ENCODE data around the gene RNF11.

RNF11 gene

GRCh38 chr1:51235673-51236530, at the start of gene RNF11:
Gene RNF11, plus strand, starts transcription at chr1:51236273. Its CDS starts 484 bp downstream, at chr1:51236757.
- H3K27me3 Mint-ChIP-seq = peaks cover 5 to 12% of the 10 kb centered on the region in 2 donors
- H3K36me3 Mint-ChIP-seq = peaks cover 0 to 10% of the 10 kb centered on the region in 2 donors
- DNase-seq = peak; percentile 86
- H3K4me3 Mint-ChIP-seq = peak within 1 kb of the TSS; percentile 84 to 91
- H3K9me3 Mint-ChIP-seq = no peaks in the 10 kb centered on the region
- ATAC-seq (replicated peaks) = peak; percentile 82 to 87
- peak within 1 kb of the TSS; percentile 89 for H3K27ac Mint-ChIP-seq
- peaks cover 23 to 33% of the 10 kb centered on the region in 2 donors for H3K4me1 Mint-ChIP-seq

GRCh38 chr1:51188230-51188629, 47.8 kb upstream of the RNF11 start:
- DNase-seq = no peak
- Mint-ChIP-seq H3K4me1 (no peaks in the 10 kb centered on the region), H3K9me3 (no peaks in the 10 kb centered on the region), H3K4me3 (no peak overlapping the region), H3K36me3 (no peaks in the 10 kb centered on the region), H3K27ac (no peak overlapping the region), H3K27me3 (no peaks in the 10 kb centered on the region)
- no peak for ATAC-seq (replicated peaks)

- Mint-ChIP-seq H3K4me3 (no peak overlapping the region), H3K27me3 (no peaks in the 10 kb centered on the region), H3K9me3 (no peaks in the 10 kb centered on the region), H3K27ac (no peak overlapping the region), H3K4me1 (no peaks in the 10 kb centered on the region), H3K36me3 (no peaks in the 10 kb centered on the region)
- peak; percentile 5 for DNase-seq
- ATAC-seq (replicated peaks) = no peak
Observed at GRCh38 chr1:51189421-51190073, 46.5 kb upstream of the RNF11 start.

DNA sequence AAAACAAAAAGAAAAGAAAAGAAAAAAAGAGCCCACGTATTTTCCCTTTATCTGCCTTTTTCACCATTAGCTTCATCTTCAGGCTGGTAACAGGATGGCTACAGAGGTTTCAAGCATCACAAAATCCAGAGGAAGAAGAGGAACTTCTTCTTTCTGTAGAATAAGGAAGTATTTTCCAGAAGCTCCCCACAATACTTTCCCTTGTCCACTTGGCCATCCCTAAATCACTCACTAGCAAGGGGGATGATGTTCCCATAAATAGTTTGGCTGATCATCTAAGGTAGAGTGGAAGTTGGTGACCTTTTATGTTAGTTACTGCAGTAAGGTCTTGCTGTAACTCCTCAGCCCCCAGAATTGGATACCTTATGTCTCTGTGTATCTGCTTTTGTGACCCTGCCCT, 45.1 kb upstream of the RNF11 start:
- ATAC-seq (replicated peaks) = no peak
- no peak for DNase-seq
- Mint-ChIP-seq H3K27me3 (peaks cover 0 to under 1% of the 10 kb centered on the region in 2 donors), H3K4me3 (no peak overlapping the region), H3K9me3 (no peaks in the 10 kb centered on the region), H3K36me3 (no peaks in the 10 kb centered on the region), H3K4me1 (no peaks in the 10 kb centered on the region), H3K27ac (no peak overlapping the region)

DNA sequence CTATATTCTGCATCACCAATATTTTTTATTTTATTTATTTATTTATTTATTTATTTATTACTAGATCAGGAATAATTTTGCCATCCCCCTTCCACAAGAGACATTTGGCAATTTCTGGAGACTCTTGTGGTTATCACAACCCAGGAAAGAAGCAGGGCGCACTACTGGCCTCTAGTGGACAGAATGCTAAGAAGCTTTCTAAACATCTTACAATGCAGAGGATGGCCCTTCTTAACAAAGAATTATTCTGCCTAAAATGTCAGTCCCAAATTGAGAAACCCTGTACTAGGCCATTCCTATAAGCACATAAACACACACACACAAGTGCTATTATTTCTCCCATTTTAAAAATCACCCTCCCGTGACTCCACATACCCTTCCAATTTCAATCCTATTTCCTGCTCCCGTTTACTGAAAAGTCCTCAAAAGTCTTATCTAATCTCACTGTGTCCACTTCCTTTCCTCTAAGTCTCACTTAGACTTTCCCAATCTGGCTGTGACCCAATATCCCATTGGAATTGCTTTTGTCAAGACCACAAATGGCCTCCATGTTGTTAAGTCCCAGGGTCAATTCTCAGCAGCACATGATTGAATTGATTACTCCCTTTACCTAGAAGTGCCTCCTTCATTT, 43.7 kb upstream of the RNF11 start:
- ATAC-seq (replicated peaks) (peak; percentile 51 to 61), DNase-seq (peak; percentile 8)
- no peak overlapping the region for H3K4me3 Mint-ChIP-seq
- H3K36me3 Mint-ChIP-seq = no peaks in the 10 kb centered on the region
- H3K9me3 Mint-ChIP-seq = no peaks in the 10 kb centered on the region
- H3K27me3 Mint-ChIP-seq = peaks cover 0 to 4% of the 10 kb centered on the region in 2 donors
- no peaks in the 10 kb centered on the region for H3K4me1 Mint-ChIP-seq
- H3K27ac Mint-ChIP-seq = no peak overlapping the region

- ATAC-seq (replicated peaks) = no peak
- Mint-ChIP-seq H3K4me1 (no peaks in the 10 kb centered on the region), H3K27ac (no peak overlapping the region), H3K9me3 (no peaks in the 10 kb centered on the region), H3K36me3 (no peaks in the 10 kb centered on the region), H3K27me3 (peaks cover 0 to 4% of the 10 kb centered on the region in 2 donors), H3K4me3 (no peak overlapping the region)
- DNase-seq = no peak
Observed at GRCh38 chr1:51193564-51193963, 42.5 kb upstream of the RNF11 start.

DNA sequence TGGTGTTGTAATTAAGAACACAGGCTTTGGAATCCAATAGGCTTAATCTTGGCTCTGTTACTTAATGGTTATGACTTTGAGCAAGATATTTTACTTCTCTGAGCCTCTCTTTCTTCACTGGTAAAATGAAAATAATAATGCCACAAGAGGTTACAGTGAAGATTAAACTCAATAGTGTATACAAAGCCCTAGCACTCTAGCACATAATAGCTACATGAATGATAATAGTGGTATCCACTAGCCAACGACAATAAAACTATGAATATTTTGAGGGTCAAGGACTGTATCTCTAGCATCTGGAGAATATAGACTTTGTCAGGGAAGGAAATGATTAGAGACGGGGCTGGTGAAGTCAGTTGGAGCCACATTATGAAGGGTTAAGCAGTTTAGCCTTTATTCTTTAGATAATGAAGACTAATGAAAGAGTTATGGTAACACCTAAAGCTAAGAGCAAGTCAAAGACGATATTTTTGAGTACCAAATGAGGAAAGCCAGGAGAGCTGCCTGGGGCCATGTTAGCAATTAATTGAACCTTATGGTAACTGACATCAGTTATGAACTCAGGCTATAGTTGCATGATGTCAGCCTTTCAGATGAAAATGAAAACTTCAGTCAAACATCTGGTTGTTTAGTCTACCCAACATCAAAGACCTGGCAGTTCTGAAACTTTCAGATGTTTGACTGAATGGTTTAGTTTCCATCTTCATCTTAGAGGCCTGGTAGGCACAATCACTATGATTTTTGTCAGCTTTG, 32.8 kb upstream of the RNF11 start:
- Mint-ChIP-seq H3K36me3 (no peaks in the 10 kb centered on the region), H3K27ac (no peak overlapping the region), H3K9me3 (no peaks in the 10 kb centered on the region), H3K4me1 (no peaks in the 10 kb centered on the region), H3K27me3 (no peaks in the 10 kb centered on the region), H3K4me3 (no peak overlapping the region)
- ATAC-seq (replicated peaks) (no peak), DNase-seq (no peak)

DNA sequence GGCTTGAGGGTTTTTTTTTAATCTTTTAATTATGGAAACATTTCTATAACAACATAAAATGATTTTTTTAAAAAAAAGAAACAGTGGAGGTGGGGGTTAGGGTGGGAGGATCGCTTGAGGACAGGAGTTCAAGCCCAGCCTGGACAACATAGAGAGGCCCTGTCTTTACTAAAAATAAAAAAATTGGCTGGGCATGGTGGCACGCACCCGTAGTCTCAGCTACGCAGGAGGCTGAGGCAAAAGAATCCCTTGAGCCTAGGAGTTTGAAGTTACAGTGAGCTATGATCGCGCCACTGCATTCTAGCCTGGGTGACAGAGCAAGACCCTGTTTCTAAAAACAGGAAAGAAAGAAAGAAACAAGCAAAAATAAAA, 32.2 kb upstream of the RNF11 start:
- no peaks in the 10 kb centered on the region for H3K4me1 Mint-ChIP-seq
- H3K9me3 Mint-ChIP-seq = no peaks in the 10 kb centered on the region
- DNase-seq (no peak), ATAC-seq (replicated peaks) (no peak)
- no peak overlapping the region for H3K27ac Mint-ChIP-seq
- no peak overlapping the region for H3K4me3 Mint-ChIP-seq
- no peaks in the 10 kb centered on the region for H3K27me3 Mint-ChIP-seq
- no peaks in the 10 kb centered on the region for H3K36me3 Mint-ChIP-seq

- no peaks in the 10 kb centered on the region for H3K27me3 Mint-ChIP-seq
- H3K9me3 Mint-ChIP-seq = no peaks in the 10 kb centered on the region
- H3K36me3 Mint-ChIP-seq = no peaks in the 10 kb centered on the region
- H3K27ac Mint-ChIP-seq = no peak overlapping the region
- DNase-seq = no peak
- H3K4me3 Mint-ChIP-seq = no peak overlapping the region
- no peak for ATAC-seq (replicated peaks)
- peaks cover 6 to 8% of the 10 kb centered on the region in 2 donors for H3K4me1 Mint-ChIP-seq
Observed at GRCh38 chr1:51210055-51210454, 26.0 kb upstream of the RNF11 start.

DNA sequence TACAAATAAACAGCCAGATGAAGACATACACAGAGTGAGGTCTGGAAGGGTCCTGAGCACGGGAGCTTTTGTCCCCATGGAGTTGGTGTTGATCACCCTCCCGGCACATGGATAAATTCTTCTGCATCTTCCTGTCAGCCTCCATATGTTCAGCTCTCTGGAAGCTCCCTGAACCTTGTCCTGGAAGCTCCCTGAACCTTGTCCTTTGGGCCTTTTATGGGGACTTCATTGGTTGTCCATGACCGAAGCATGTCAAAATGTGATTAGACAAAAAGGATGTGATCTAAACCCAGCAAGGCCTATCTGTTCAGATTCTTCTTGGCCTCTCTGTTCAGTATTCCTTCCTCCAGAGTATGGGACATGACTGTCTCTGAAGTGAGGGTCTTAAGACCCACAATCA, 25.4 kb upstream of the RNF11 start:
- Mint-ChIP-seq H3K27me3 (no peaks in the 10 kb centered on the region), H3K36me3 (no peaks in the 10 kb centered on the region), H3K4me1 (peaks cover 9 to 14% of the 10 kb centered on the region in 2 donors), H3K27ac (no peak overlapping the region), H3K4me3 (no peak overlapping the region), H3K9me3 (no peaks in the 10 kb centered on the region)
- no peak for DNase-seq
- ATAC-seq (replicated peaks) = no peak

GRCh38 chr1:51214615-51215131, 21.4 kb upstream of the RNF11 start:
- H3K36me3 Mint-ChIP-seq = no peaks in the 10 kb centered on the region
- DNase-seq (no peak), ATAC-seq (replicated peaks) (peak; percentile 72 to 77)
- H3K4me1 Mint-ChIP-seq = peaks cover 12 to 19% of the 10 kb centered on the region in 2 donors
- no peaks in the 10 kb centered on the region for H3K9me3 Mint-ChIP-seq
- H3K4me3 Mint-ChIP-seq = no peak overlapping the region
- H3K27ac Mint-ChIP-seq = no peak overlapping the region
- H3K27me3 Mint-ChIP-seq = no peaks in the 10 kb centered on the region

DNA sequence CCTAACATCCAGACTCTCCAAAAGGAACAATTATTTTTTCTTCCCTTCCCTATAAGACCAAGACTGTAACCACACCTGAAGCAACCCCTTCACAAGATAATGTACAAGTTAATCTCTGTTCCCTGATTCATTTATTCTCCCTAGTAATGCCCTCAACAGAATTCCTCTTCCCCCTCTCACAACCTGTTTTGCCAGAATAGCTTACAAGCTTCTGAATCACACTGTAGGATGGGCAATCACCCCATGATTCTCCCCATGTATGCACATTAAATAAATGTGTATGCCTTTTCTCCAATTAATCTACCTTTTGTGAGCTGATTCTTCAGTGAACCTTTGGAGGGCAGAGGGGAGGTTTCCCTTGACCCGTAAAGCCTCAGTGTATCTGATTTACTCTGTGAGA, 20.9 kb upstream of the RNF11 start:
- no peaks in the 10 kb centered on the region for H3K36me3 Mint-ChIP-seq
- DNase-seq = no peak
- H3K27me3 Mint-ChIP-seq = no peaks in the 10 kb centered on the region
- ATAC-seq (replicated peaks) = no peak
- peaks cover 12 to 21% of the 10 kb centered on the region in 2 donors for H3K4me1 Mint-ChIP-seq
- no peaks in the 10 kb centered on the region for H3K9me3 Mint-ChIP-seq
- no peak overlapping the region for H3K27ac Mint-ChIP-seq
- no peak overlapping the region for H3K4me3 Mint-ChIP-seq

DNA sequence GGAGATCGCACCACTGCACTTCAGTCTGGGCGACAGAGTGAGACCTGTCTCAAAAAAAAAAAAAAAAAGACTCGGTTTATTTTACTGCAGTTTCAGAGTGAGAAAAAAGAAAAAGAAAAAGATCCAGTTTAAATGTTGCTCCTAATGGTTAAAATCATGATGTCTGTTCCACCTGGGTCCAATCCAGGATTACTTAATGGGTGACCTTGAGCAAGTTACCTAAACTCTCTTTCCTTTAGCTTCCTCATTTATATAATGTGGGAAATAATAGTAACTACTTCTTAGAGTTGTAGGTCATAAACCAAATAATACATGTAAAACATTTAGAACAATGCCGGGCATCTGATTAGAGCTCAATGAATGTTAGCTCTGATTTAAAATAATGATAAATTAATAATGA, 19.4 kb upstream of the RNF11 start:
- peaks cover 12 to 31% of the 10 kb centered on the region in 2 donors for H3K4me1 Mint-ChIP-seq
- no peak overlapping the region for H3K4me3 Mint-ChIP-seq
- H3K27ac Mint-ChIP-seq = no peak overlapping the region
- no peaks in the 10 kb centered on the region for H3K9me3 Mint-ChIP-seq
- H3K27me3 Mint-ChIP-seq = no peaks in the 10 kb centered on the region
- ATAC-seq (replicated peaks) = no peak
- H3K36me3 Mint-ChIP-seq = no peaks in the 10 kb centered on the region
- no peak for DNase-seq

DNA sequence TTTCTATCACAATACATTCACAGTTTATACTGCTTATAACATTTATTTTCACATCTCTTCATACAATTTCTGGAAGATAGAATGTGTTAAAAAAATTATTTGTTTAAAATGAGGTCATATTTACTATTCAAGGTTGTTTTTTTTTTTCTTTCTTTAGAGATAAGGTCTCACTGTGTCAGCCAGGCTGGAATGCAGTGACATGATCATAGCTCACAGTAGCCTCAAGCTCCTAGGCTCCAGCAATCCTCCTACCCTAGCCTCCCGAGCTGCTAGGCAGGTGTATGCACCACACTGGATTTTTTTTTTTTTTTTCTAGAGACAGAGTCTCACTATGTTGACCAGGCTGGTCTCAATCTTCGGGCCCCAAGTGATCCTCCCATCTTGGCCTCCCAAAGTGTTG, 19.0 kb upstream of the RNF11 start:
- H3K36me3 Mint-ChIP-seq = no peaks in the 10 kb centered on the region
- H3K4me1 Mint-ChIP-seq = peaks cover 12 to 31% of the 10 kb centered on the region in 2 donors
- no peaks in the 10 kb centered on the region for H3K27me3 Mint-ChIP-seq
- ATAC-seq (replicated peaks) (no peak), DNase-seq (no peak)
- no peaks in the 10 kb centered on the region for H3K9me3 Mint-ChIP-seq
- no peak overlapping the region for H3K27ac Mint-ChIP-seq
- H3K4me3 Mint-ChIP-seq = no peak overlapping the region

Measured in stimulated activated naive B cell treated with anti-CD40 and anti-IgM and Interleukin-4, amounts not matched to agents 10 μg/mL and 1 μg/mL and 100 μg/mL, for 72 hours (primary cell).